ENCODE results near the gene HCAR1. TPM values are rescaled to one million over a fixed set of nuclear protein-coding genes. Genes with fewer than 3 reads are reported as not detected.
"Not testable (repeated sequence)": the region's sequence is repeated elsewhere in the genome, so short reads cannot be mapped to it uniquely, and the experiment has no call there.

The HCAR1 gene
- total RNA-seq, 1 donor from 2014 or later = not detected

DNA sequence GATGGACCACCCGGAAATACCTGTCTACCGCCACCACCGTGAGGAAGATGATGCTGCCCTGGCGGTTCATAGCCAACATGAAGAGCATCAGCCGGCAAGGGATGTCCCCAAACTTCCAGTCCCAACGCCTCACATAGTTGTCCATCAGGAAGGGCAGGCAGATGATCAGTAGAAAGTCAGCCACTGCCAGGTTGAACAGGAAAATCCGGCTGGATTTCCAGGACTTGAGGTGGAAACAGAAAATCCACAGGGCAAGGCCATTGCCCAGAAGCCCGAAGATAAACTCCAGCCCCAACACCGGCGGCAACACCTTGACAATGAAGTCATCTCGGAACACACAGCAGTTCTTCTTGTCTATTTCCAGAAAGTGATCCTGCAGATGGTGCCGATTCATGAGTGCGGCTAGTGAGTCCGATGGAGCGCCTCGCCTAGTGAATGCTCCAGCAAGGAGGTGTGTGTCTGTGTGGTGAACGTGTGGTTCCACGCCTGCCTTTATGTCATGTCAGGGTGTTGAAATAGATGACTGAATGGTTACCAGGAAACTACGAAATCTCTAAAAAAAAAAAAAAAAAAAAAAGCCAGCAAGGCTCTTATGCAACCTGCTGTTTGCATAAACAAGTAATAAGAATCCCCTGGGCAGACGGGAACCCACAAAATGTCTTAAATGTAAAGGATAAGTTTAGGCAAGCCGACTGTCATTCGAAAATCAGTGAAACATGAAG lies 27.6 kb downstream of the HCAR1 start, which contains the start of gene HCAR2:
Gene HCAR2 (minus strand): TSS at position 468 of the 722 bp plus-strand sequence. CDS start 74 bp downstream, at position 394.
- H3K4me1 ChIP-seq; H3K9me3 ChIP-seq (replicated peaks); H3K27ac ChIP-seq (replicated peaks); H3K36me3 ChIP-seq; intact Hi-C loops (cut with micrococcal nuclease); H3K4me3 ChIP-seq: not testable (repeated sequence)
- H3K27me3 ChIP-seq (ENCODE audit: low read depth) = peaks cover 19% of the 10 kb centered on the region
- DNase-seq = peak; percentile 15

DNA sequence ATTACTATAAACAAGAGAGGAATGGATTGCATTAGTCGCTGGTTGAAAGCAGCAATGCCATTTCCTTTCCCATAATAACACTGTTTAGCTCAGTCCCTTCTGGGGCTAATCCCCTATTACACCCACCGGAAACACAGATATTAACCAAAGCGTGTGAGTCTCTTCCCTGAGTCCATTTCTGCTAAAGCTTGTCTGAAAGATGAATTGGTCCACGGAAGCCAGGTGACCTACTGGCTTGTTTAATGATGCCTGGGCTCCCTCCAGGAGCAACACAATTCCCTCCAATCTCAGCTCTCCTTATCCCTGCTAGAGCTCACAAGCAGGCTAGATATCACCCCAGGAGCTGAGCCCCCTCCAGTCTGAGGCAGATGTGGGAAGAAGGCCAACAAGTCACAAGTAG lies 29.2 kb downstream of the HCAR1 start:
- intact Hi-C loops (cut with micrococcal nuclease) = not testable (repeated sequence)

DNA sequence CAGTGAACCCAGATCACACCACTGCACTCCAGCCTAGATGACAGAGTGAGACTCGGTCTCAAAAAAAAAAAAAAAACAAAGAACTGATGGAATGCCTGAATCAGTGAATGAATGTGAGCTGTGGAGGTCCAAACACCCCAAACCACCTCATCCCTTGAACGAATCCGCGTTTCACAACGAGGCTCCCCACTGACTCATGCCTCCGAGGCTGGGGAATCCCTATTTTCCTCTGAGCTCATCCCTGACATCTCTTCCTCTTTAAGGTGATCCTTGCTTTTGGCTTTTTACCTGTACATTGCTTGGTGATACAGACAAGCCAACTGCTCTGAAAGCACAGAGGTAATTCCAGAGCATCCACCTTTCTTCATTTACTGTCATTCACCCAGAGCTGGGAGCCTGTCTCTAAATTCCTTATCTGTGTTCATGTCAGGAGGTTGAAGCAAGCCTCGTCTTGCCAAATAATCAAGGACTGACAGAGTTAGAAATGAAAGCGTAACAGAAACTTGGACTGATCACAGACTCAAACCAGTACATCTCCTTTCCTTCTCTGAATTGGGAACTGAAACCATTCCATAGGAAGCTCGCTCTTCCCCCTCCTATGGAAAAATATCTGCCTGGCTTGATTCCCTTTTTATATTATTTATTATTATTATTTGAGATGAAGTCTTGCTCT lies 30.5 kb downstream of the HCAR1 start:
- H3K27me3 ChIP-seq (ENCODE audit: low read depth) = peaks cover 19% of the 10 kb centered on the region
- H3K36me3 ChIP-seq; H3K4me1 ChIP-seq; intact Hi-C loops (cut with micrococcal nuclease); DNase-seq; H3K9me3 ChIP-seq (replicated peaks); H3K27ac ChIP-seq (replicated peaks); H3K4me3 ChIP-seq: not testable (repeated sequence)

More for the DNA sequence above, 29.2 kb downstream of the HCAR1 start:
- DNase-seq; H3K4me1 ChIP-seq; H3K36me3 ChIP-seq; H3K9me3 ChIP-seq (replicated peaks); H3K4me3 ChIP-seq; H3K27ac ChIP-seq (replicated peaks): not testable (repeated sequence)
- H3K27me3 ChIP-seq (ENCODE audit: low read depth) = peaks cover 19% of the 10 kb centered on the region

DNA sequence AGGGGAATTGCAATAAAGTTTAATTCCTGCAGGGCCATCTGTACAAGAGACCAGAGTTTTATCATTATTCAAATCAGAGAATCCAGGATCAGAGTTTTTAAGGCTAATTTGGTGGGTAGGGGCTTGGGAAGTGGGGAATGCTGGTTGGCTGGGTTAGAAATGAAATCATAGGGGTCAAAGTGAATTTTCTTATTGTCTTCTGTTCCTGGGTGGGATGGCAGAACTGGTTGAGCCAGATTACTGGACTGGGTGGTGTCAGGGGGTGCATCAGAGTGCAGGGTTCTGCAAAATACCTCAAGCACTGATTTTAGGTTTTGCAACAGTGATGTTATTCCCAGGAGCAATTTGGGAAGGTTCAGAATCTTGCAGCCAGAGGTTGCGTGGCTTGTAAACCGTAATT lies 33.7 kb downstream of the HCAR1 start:
- H3K27ac ChIP-seq (replicated peaks) = not testable (repeated sequence)

DNA sequence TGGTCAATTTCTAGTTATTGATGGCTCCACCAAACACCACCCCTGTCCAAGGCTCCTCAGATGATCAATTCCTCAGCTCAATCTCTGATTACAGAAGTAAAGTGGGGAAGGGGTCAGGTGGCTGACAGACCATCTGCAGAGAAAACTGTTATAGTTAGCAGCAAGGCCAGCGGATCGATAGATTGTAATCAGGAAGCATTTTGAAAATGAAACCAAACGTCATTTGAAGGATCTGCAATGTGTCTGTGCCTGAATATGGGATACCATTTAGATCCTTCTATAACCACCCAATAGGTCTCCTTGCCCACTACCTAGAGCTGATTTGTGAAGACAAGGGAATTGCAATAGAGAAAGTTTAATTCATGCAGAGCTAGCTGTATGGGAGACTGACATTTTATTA lies 39.1 kb downstream of the HCAR1 start:
- TF ChIP-seq, protein P1, sequence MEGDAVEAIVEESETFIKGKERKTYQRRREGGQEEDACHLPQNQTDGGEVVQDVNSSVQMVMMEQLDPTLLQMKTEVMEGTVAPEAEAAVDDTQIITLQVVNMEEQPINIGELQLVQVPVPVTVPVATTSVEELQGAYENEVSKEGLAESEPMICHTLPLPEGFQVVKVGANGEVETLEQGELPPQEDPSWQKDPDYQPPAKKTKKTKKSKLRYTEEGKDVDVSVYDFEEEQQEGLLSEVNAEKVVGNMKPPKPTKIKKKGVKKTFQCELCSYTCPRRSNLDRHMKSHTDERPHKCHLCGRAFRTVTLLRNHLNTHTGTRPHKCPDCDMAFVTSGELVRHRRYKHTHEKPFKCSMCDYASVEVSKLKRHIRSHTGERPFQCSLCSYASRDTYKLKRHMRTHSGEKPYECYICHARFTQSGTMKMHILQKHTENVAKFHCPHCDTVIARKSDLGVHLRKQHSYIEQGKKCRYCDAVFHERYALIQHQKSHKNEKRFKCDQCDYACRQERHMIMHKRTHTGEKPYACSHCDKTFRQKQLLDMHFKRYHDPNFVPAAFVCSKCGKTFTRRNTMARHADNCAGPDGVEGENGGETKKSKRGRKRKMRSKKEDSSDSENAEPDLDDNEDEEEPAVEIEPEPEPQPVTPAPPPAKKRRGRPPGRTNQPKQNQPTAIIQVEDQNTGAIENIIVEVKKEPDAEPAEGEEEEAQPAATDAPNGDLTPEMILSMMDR (IDR thresholded peaks at IDR 0.05; ENCODE audit: borderline replicate concordance) = no peak

More for the DNA sequence above, 33.7 kb downstream of the HCAR1 start:
- H3K4me1 ChIP-seq; H3K27me3 ChIP-seq (ENCODE audit: low read depth); H3K36me3 ChIP-seq; H3K9me3 ChIP-seq (replicated peaks); intact Hi-C loops (cut with micrococcal nuclease); H3K4me3 ChIP-seq; DNase-seq: not testable (repeated sequence)

DNA sequence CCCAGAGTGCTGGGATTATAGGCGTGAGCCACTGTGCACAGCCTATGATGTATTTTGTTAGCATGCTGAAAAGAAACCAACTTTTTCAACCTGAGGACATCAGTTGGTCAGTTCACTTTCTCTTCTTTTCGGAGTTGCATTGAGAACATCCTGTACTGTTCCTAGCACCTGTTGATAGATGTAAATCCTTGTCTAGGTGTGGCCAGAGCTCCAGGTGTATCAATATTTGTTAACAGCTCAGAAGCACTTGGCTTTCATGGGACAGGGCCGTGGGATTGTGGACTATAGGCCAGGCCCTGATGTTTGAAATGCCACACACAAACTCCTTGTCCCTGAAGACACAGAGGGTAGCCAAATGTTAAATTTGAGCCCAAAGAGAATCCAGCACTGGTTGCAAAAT lies 42.4 kb downstream of the HCAR1 start:
- intact Hi-C loops (cut with micrococcal nuclease) = no loop called here

More for the DNA sequence above, 39.1 kb downstream of the HCAR1 start:
- Histone ChIP-seq H3K27ac (replicated peaks) (no peak overlapping the region), H3K9me3 (replicated peaks) (no peaks in the 10 kb centered on the region), H3K4me3 (no peak overlapping the region), H3K36me3 (no peaks in the 10 kb centered on the region), H3K27me3 (ENCODE audit: low read depth) (no peaks in the 10 kb centered on the region), H3K4me1 (no peaks in the 10 kb centered on the region)
- DNase-seq = no peak
- intact Hi-C loops (cut with micrococcal nuclease) = no loop called here

DNA sequence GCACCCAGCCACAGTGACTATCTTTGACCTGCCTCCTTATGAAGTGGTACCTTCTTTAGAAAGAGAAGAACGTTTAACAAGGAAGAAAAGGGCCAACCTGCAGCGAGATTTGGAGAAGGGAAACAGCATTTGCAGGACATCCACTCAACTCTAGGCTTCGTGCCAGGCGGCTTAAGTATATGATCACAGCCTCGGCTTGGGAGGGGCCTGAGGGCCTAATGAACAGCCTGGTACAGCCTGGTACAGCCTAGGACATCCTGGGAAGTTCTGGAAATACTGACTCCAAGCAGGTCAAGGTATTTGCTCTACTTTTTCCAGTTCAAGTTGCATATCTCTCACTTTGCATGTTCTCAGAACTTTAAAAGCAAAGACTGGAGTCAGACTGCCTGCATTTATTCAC lies 43.6 kb downstream of the HCAR1 start:
- Histone ChIP-seq H3K36me3 (no peaks in the 10 kb centered on the region), H3K4me1 (no peaks in the 10 kb centered on the region), H3K4me3 (no peak overlapping the region), H3K27me3 (ENCODE audit: low read depth) (no peaks in the 10 kb centered on the region), H3K27ac (replicated peaks) (no peak overlapping the region), H3K9me3 (replicated peaks) (no peaks in the 10 kb centered on the region)
- intact Hi-C loops (cut with micrococcal nuclease) = no loop called here
- DNase-seq = no peak
- TF ChIP-seq, protein P1 (IDR thresholded peaks at IDR 0.05; ENCODE audit: borderline replicate concordance) = no peak

More for the DNA sequence above, 42.4 kb downstream of the HCAR1 start:
- Histone ChIP-seq H3K9me3 (replicated peaks) (no peaks in the 10 kb centered on the region), H3K4me1 (no peaks in the 10 kb centered on the region), H3K4me3 (no peak overlapping the region), H3K36me3 (no peaks in the 10 kb centered on the region), H3K27ac (replicated peaks) (no peak overlapping the region), H3K27me3 (ENCODE audit: low read depth) (no peaks in the 10 kb centered on the region)
- DNase-seq = no peak
- TF ChIP-seq, protein P1 (IDR thresholded peaks at IDR 0.05; ENCODE audit: borderline replicate concordance) = no peak

All from left ventricle myocardium inferior (tissue), 1 donor.